Stimulated activated CD4-positive, alpha-beta T cell treated with anti-CD3 and anti-CD28 coated beads, Interleukin-2, amount 100 ng/mL, for 24 hours (primary cell): Measurements from ENCODE around the gene EAF2.
A peak's percentile ranks its signal among the peaks of the same experiment; 100 is the strongest.
"Not testable (repeated sequence)": the region's sequence is repeated elsewhere in the genome, so short reads cannot be mapped to it uniquely, and the experiment has no call there.

Source experiments
- DNase-seq, 2 donors: peaks; one replicate each; pipeline ENCODE4 v3.0.0-alpha.2; 2020

The EAF2 gene

GRCh38 chr3:121834671-121835464, at the start of gene EAF2, which contains the start of gene IQCB1:
Gene EAF2 (plus strand): TSS chr3:121835209. CDS start chr3:121835286, 77 bp downstream.
Gene IQCB1 (minus strand): TSS chr3:121835060. CDS start chr3:121828960, 6,100 bp downstream.
- peak; percentile 94 to 95 for DNase-seq

GRCh38 chr3:121786485-121786884, 48.5 kb upstream of the EAF2 start:
- DNase-seq = no peak

GRCh38 chr3:121793078-121793477, 41.9 kb upstream of the EAF2 start:
- no peak for DNase-seq

GRCh38 chr3:121794264-121794983, 40.6 kb upstream of the EAF2 start:
- DNase-seq = no peak

- no peak for DNase-seq
Measured at GRCh38 chr3:121796970-121797369, 38.0 kb upstream of the EAF2 start.

GRCh38 chr3:121800906-121801305, 34.1 kb upstream of the EAF2 start:
- no peak for DNase-seq

- no peak for DNase-seq
Measured at GRCh38 chr3:121803771-121804320, 31.2 kb upstream of the EAF2 start.

- DNase-seq = no peak
Measured at GRCh38 chr3:121809249-121809648, 25.8 kb upstream of the EAF2 start.

- DNase-seq = no peak
Measured at GRCh38 chr3:121817753-121818152, 17.3 kb upstream of the EAF2 start.

GRCh38 chr3:121818578-121818977, 16.4 kb upstream of the EAF2 start:
- DNase-seq = no peak

- no peak for DNase-seq
Measured at GRCh38 chr3:121819236-121819635, 15.8 kb upstream of the EAF2 start.

GRCh38 chr3:121821421-121822199, 13.4 kb upstream of the EAF2 start:
- no peak for DNase-seq

- no peak for DNase-seq
Measured at GRCh38 chr3:121822973-121823372, 12.0 kb upstream of the EAF2 start.

GRCh38 chr3:121834157-121834670, 795 bp upstream of the EAF2 start:
- DNase-seq = peak in 1 of 2 donors; percentile 20

GRCh38 chr3:121835465-121835801, 424 bp downstream of the EAF2 start:
- no peak for DNase-seq

- no peak for DNase-seq
Measured at GRCh38 chr3:121836064-121836463, 1.1 kb downstream of the EAF2 start.

- DNase-seq = no peak
Measured at GRCh38 chr3:121836481-121836880, 1.5 kb downstream of the EAF2 start.

- no peak for DNase-seq
Measured at GRCh38 chr3:121839962-121840361, 5.0 kb downstream of the EAF2 start.

- DNase-seq = no peak
Measured at GRCh38 chr3:121844892-121845291, 9.9 kb downstream of the EAF2 start.

GRCh38 chr3:121852256-121852655, 17.2 kb downstream of the EAF2 start:
- DNase-seq = no peak

GRCh38 chr3:121855555-121855954, 20.5 kb downstream of the EAF2 start:
- no peak for DNase-seq

- not testable (repeated sequence) for DNase-seq
Measured at GRCh38 chr3:121857778-121858177, 22.8 kb downstream of the EAF2 start.

GRCh38 chr3:121863247-121863646, 28.2 kb downstream of the EAF2 start:
- DNase-seq = not testable (repeated sequence)
